RWPE1 (cell line): ENCODE measurements around the gene NACC2.

Source experiments
- CTCF ChIA-PET: fragments of 350-600 bp; sonication (Branson Sonifier 250); formaldehyde crosslinking; extraction: SDS; loops from one replicate; lab custom pipeline; 2021; lab: Yijun Ruan, JAX
- POLR2A ChIA-PET: fragments of 400-600 bp; formaldehyde crosslinking; extraction: SDS; loops from one replicate; lab custom pipeline; 2020; ENCODE audit warnings: antibody characterized with exemption; ENCODE audit not compliant: low non-redundant PET; lab: Yijun Ruan, JAX
- DNase-seq: peaks from one replicate; pipeline ENCODE4 v3.0.0; 2012; ENCODE audit warnings: low spot score
- H3K27ac ChIP-seq: fragments of 450-650 bp; 2 replicates; pipeline ENCODE4 v1.5.1; 2017
- CTCF ChIP-seq: fragments of 450-650 bp; conservative IDR thresholded peaks from 2 replicates; pipeline ENCODE4 v1.5.1; 2017; ENCODE audit warnings: low read depth, mild to moderate bottlenecking

Gene NACC2

GRCh38 chr9:136122425-136123383 is 27.6 kb upstream of the NACC2 start:
- no peak overlapping the region for H3K27ac ChIP-seq
- TF ChIP-seq CTCF: peak; percentile 100
- POLR2A ChIA-PET: no interaction called here
- CTCF ChIA-PET: interaction anchor here (0.5 to 4.1 kb wide), 37 partner anchors 9 to 847 kb away, joined by 3 to 46 read pairs (median 4); partner anchors contain the start of gene UBAC1
- peak; percentile 82 for DNase-seq

GRCh38 chr9:136121801-136122200 is 26.7 kb upstream of the NACC2 start:
- TF ChIP-seq CTCF: no peak
- DNase-seq: no peak
- H3K27ac ChIP-seq: no peak overlapping the region
- ChIA-PET POLR2A (no interaction called here), CTCF (interaction anchor here (0.5 to 4.1 kb wide), 14 partner anchors 16 to 334 kb away, joined by 3 to 46 read pairs (median 6); partner anchors contain the start of gene UBAC1)

GRCh38 chr9:136120438-136120844 is 25.4 kb upstream of the NACC2 start:
- CTCF ChIA-PET: interaction anchor here (0.9 to 4.1 kb wide), 3 partner anchors 11 to 153 kb away, joined by 4 to 46 read pairs (median 9); no protein-coding TSS in a partner anchor
- DNase-seq: no peak
- no peak for TF ChIP-seq CTCF
- POLR2A ChIA-PET: no interaction called here
- H3K27ac ChIP-seq: peak overlapping the region; percentile 97

- CTCF ChIA-PET: interaction anchor here (0.6 to 4.1 kb wide), 5 partner anchors 11 to 177 kb away, joined by 3 to 46 read pairs (median 4); no protein-coding TSS in a partner anchor
- POLR2A ChIA-PET: interaction anchor here (0.9 kb wide), 1 partner anchor 10 kb away, joined by 4 read pairs; no protein-coding TSS in a partner anchor
- H3K27ac ChIP-seq: peak overlapping the region; percentile 97
- no peak for TF ChIP-seq CTCF
- no peak for DNase-seq
Measured at GRCh38 chr9:136119883-136120393, 24.8 kb upstream of the NACC2 start.

GRCh38 chr9:136119061-136119882 is 24.2 kb upstream of the NACC2 start:
- H3K27ac ChIP-seq: peak overlapping the region; percentile 97
- no peak for TF ChIP-seq CTCF
- no peak for DNase-seq
- CTCF ChIA-PET: interaction anchor here (0.6 to 4.1 kb wide), 6 partner anchors 10 to 1998 kb away, joined by 3 to 46 read pairs (median 4); no protein-coding TSS in a partner anchor
- POLR2A ChIA-PET: interaction anchor here (0.9 kb wide), 1 partner anchor 9 kb away, joined by 4 read pairs; no protein-coding TSS in a partner anchor
